ENCODE results near the gene DNASE1L2.

Gene DNASE1L2

DNA sequence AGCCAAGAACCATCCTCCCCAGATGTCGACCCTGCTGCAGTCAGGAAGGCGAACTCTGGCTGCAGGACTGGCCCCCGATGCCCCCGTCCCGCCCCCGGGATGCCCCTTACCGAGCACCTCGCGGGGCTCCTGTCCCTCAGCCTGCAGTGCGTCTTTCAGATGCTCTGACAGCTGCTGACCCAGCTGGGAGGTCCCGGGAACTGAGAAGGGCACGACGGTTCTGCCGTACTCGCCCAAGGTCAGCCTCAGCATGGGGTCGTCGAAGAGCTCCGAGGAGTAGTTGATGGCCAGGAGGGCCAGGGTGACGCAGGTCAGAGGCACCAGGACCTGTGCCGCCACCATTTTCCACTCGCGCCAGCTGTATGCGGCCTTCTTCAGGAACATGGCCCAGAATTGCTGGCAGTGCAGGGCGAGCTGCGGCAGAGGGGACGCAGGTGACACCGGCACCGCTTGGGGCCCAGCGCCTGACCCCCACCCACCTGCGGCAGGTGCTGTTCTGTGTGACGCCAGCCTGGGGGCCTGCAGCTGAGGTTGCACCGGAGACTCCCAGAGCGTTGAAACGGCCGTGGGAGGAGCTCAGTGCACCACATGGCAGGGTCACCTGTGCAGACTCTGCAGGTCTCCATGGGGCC is 51.8 kb downstream of the DNASE1L2 start:
- DNase-seq (ENCODE audit: low spot score), result no peak
